HFFc6 (cell line): ENCODE data around the gene FBLIM1. TPM values are rescaled to one million over a fixed set of nuclear protein-coding genes. Genes with fewer than 3 reads are reported as not detected.

Experiments used
- DNase-seq: peaks from one replicate; pipeline ENCODE4 v3.0.0-alpha.2; 2018
- H3K27ac Mint-ChIP-seq: 2 replicates; pipeline ENCODE4 v1.8.0; 2020; ENCODE audit warnings: mild to moderate bottlenecking, mixed read lengths
- H3K27me3 Mint-ChIP-seq: 2 replicates; pipeline ENCODE4 v1.8.0; 2021; ENCODE audit warnings: mild to moderate bottlenecking, moderate library complexity, mixed read lengths; ENCODE audit not compliant: insufficient read depth
- H3K36me3 Mint-ChIP-seq: 2 replicates; pipeline ENCODE4 v1.8.0; 2021; ENCODE audit warnings: low read depth, mixed read lengths
- H3K4me1 Mint-ChIP-seq: 2 replicates; pipeline ENCODE4 v1.8.0; 2020; ENCODE audit warnings: low read depth, mixed read lengths
- H3K4me3 Mint-ChIP-seq: 2 replicates; pipeline ENCODE4 v1.8.0; 2020; ENCODE audit warnings: mild to moderate bottlenecking, moderate library complexity, mixed read lengths
- H3K9me3 Mint-ChIP-seq: 2 replicates; pipeline ENCODE4 v1.8.0; 2020; ENCODE audit warnings: mild to moderate bottlenecking, mixed read lengths
- long read RNA-seq: library from polyadenylated mRNA; unstranded; transcript quantifications from one replicate; pipeline ENCODE4 v2.0.0, GENCODE V29; 2019
- total RNA-seq, 6 experiments: library from RNA; stranded (reverse); fragmentation: NEBNext Ultra II Directional; extraction: Animal tissue kit (Norgen Biotek cat#: 25700); gene quantifications; 2 replicates in 1 of 6; 3 replicates in 5 of 6; pipeline ENCODE4 v1.2.3, GENCODE V29; 2021
- TF ChIP-seq, protein P1 (sequence below): fragments of 200-600 bp; sonication (generic); IDR thresholded peaks from 2 replicates; pipeline ENCODE4 v1.5.0; 2021; ENCODE audit warnings: antibody characterized with exemption, mild to moderate bottlenecking

FBLIM1 gene
- 100 to 1,000 TPM in 4 of 6 experiments, 10 to 100 TPM in 2; 98.4 to 127 (median 110) TPM for total RNA-seq
- long read RNA-seq, transcript FBLIM1-202 (9 exons, 3,695 nt): major isoform, 10 of 60 reads
- long read RNA-seq, partial matches to known transcripts: 27 of 60 reads
- long read RNA-seq, other reads (novel, unspliced or antisense): 23 of 60 reads

DNA sequence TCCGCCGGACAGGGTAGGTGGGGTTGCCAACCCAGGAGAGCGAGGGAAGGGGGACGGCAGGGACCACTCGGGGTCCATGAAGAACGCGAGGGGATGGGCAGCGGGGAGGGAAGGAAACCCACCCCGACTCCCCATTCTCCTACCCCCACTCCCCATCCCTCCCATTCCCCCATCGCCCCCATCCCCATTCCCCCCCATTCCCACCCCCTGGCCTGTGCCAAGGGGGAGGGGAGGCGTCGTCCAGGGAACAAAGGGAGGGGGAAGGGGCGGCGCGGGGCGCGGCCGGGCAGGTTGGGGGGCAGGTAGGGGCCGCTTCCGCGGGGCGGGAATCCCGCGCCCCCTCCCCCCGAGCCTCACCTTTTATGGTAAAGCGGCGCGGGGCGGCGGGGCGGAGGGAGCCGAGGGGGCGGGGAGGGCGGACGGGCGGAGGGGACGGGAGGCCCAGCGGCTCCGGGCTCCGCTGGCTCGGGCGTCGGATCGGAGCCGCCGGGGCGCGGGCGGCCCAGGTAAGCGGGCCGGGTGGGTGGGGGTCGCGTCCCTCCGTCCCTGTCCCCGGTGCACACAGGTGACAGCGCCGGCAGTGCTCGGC lies at the start of gene FBLIM1:
FBLIM1 (plus strand) TSS at position 453 of the 589 bp plus-strand sequence. CDS start 6,189 bp downstream, outside the sequence.
- H3K27ac Mint-ChIP-seq: peak within 1 kb of the TSS; percentile 96
- H3K36me3 Mint-ChIP-seq: no peaks in the 10 kb centered on the region
- no peaks in the 10 kb centered on the region; the same call in 1 of the 2 replicates for H3K27me3 Mint-ChIP-seq
- no peak for DNase-seq
- H3K4me3 Mint-ChIP-seq: peak within 1 kb of the TSS; percentile 91
- no peaks in the 10 kb centered on the region for H3K9me3 Mint-ChIP-seq
- TF ChIP-seq, protein P1, sequence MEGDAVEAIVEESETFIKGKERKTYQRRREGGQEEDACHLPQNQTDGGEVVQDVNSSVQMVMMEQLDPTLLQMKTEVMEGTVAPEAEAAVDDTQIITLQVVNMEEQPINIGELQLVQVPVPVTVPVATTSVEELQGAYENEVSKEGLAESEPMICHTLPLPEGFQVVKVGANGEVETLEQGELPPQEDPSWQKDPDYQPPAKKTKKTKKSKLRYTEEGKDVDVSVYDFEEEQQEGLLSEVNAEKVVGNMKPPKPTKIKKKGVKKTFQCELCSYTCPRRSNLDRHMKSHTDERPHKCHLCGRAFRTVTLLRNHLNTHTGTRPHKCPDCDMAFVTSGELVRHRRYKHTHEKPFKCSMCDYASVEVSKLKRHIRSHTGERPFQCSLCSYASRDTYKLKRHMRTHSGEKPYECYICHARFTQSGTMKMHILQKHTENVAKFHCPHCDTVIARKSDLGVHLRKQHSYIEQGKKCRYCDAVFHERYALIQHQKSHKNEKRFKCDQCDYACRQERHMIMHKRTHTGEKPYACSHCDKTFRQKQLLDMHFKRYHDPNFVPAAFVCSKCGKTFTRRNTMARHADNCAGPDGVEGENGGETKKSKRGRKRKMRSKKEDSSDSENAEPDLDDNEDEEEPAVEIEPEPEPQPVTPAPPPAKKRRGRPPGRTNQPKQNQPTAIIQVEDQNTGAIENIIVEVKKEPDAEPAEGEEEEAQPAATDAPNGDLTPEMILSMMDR: no peak
- peaks cover 48% of the 10 kb centered on the region for H3K4me1 Mint-ChIP-seq

GRCh38 chr1:15709226-15709625 lies 49.4 kb upstream of the FBLIM1 start:
- TF ChIP-seq, protein P1: no peak
- peaks cover 9% of the 10 kb centered on the region for H3K4me1 Mint-ChIP-seq
- no peak overlapping the region for H3K4me3 Mint-ChIP-seq
- DNase-seq: no peak
- H3K27me3 Mint-ChIP-seq: peaks cover 2% of the 10 kb centered on the region; the same call in 1 of the 2 replicates
- no peaks in the 10 kb centered on the region for H3K9me3 Mint-ChIP-seq
- no peak overlapping the region for H3K27ac Mint-ChIP-seq
- peaks cover 8% of the 10 kb centered on the region for H3K36me3 Mint-ChIP-seq

GRCh38 chr1:15712168-15712567 lies 46.4 kb upstream of the FBLIM1 start:
- Mint-ChIP-seq H3K36me3 (no peaks in the 10 kb centered on the region), H3K9me3 (no peaks in the 10 kb centered on the region), H3K4me1 (peaks cover 8% of the 10 kb centered on the region), H3K27me3 (no peaks in the 10 kb centered on the region), H3K4me3 (no peak overlapping the region), H3K27ac (no peak overlapping the region)
- TF ChIP-seq, protein P1: no peak
- DNase-seq: no peak

DNA sequence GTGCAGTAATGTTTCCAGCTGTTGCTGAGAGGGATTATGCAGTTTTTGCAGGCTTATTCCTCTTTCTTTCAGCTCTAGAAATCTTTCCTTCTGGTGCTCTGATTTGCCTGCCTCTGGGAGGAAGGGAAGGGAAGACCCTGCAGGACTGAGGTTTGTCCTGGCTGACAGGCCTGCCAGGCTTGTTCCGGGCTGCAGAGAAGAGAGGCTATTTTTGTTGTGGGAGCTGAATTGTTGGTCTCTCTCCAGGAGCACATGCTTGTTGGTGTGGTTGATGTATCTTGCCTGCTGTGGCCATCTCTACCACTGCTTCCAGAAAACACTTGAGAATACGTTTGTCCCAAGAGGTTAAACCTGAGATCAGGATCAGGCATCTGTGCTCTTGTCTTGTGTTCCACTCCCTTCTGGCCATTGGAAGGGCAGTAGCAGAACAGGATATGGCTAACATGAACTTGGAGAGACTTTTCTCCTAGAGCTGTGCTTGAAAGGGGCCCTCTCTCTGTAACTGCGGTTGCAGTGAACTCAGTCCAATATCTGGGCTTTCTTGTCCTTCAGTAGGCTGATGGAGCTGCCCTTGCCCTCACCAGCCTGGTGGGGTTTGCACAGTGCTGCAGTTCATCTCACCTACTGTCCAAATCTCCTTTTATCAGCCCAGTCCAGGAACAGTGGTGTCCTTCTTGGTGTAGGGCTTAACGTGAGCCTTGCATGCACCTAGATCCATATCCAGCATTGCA lies 44.0 kb upstream of the FBLIM1 start:
- Mint-ChIP-seq H3K27ac (peak overlapping the region; percentile 47), H3K36me3 (peaks cover 4% of the 10 kb centered on the region; the same call in 1 of the 2 replicates), H3K4me1 (peaks cover 8% of the 10 kb centered on the region), H3K4me3 (no peak overlapping the region), H3K27me3 (peaks cover 4% of the 10 kb centered on the region; the same call in 1 of the 2 replicates), H3K9me3 (no peaks in the 10 kb centered on the region)
- TF ChIP-seq, protein P1: no peak
- DNase-seq: peak; percentile 13

DNA sequence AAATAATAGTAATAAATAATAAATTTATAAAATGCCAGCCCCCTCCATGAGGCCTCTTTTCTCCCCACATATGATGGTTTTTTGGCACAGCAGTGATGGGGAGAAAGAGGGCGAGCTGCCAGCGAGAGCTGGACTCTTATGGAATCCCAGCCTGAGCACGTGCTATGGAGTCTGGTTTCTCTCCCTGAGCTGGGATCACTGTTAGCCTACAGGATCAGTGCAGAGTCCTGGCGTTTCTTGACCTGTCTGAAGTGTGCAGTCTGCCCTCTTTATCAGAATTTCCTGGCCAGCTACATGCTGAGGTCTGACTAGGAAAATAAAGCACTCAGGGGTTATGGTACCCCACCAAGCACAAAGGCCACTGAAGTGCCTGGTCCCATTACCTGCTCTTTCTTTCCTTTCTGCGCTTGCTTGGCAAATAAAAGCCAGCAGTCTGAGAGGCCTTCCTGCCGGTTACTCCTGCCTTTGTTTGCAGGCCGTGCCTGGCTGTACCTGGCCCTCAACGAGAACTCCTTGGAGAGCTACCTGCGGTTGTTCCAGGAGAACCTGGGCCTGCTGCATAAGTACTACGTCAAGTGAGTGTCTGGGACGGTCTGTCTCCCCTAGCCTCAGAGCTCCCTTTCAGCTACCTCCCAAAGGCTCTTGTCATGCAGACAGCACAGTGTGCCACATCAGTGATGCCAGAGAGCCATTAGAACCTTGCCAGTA lies 41.0 kb upstream of the FBLIM1 start:
- Mint-ChIP-seq H3K9me3 (no peaks in the 10 kb centered on the region), H3K36me3 (peaks cover 4% of the 10 kb centered on the region; the same call in 1 of the 2 replicates), H3K27me3 (peaks cover 4% of the 10 kb centered on the region; the same call in 1 of the 2 replicates), H3K4me3 (no peak overlapping the region), H3K4me1 (peaks cover 9% of the 10 kb centered on the region), H3K27ac (no peak overlapping the region)
- TF ChIP-seq, protein P1: no peak
- DNase-seq: no peak
